Fibroblast of skin of right quadriceps (primary cell): ENCODE results near the gene GPT2.
"Not testable (repeated sequence)": the region's sequence is repeated elsewhere in the genome, so short reads cannot be mapped to it uniquely, and the experiment has no call there.

Source experiments
- DNase-seq: peaks from one replicate; pipeline ENCODE4 v3.0.0-alpha.2; 2013

GPT2 gene

GRCh38 chr16:46922239-46922638 is 38.1 kb downstream of the GPT2 start:
- DNase-seq, result no peak

- DNase-seq, result no peak
Measured at GRCh38 chr16:46923513-46924295, 39.5 kb downstream of the GPT2 start.

DNA sequence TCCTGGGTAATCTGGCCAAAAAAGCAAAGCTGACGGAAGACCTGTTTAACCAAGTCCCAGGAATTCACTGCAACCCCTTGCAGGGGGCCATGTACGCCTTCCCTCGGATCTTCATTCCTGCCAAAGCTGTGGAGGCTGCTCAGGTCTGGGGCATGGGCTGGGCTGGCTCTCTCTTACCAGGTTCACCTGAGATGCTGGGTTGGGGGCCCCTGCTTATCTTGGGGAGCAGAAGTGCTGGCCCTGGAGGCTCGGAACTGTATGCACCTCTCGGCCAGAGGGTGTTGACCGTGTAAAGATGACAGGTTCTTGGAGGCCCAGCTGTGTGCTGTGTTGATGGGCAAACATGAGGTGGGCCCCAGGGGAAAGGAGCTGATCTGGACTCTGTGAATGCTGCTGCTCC is 40.2 kb downstream of the GPT2 start:
- no peak for DNase-seq

DNA sequence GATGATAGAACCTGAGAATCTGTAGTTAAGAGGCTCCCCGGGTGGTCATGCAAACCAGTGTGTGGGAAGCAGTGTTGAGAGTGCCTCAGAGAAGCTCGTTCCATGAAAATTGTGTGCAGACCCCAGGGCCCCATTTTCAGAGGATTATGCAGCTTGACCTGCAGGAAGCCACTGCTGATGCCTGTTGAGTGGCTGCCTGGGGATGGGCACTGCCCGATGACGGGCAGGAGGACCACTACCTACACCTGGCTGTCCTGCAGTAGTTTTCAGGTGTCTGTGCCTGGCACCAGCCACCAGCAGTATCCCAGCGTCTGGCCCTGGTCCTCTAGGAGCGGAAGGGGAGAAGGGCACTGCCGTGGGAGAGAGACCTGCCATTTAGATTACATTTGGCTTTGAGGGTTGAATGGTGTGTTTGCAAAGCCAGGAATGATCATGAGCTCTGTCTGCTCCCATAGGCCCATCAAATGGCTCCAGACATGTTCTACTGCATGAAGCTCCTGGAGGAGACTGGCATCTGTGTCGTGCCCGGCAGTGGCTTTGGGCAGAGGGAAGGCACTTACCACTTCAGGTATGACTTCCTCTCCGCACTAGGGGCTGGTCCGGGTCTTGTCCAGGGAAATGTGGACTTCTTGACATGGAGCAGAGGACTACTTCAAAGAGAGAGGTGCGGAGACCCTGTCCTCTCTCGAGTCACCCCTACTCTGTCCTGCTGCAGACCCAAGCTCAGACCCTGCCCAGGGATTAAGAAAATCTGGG is 42.5 kb downstream of the GPT2 start:
- no peak for DNase-seq

DNA sequence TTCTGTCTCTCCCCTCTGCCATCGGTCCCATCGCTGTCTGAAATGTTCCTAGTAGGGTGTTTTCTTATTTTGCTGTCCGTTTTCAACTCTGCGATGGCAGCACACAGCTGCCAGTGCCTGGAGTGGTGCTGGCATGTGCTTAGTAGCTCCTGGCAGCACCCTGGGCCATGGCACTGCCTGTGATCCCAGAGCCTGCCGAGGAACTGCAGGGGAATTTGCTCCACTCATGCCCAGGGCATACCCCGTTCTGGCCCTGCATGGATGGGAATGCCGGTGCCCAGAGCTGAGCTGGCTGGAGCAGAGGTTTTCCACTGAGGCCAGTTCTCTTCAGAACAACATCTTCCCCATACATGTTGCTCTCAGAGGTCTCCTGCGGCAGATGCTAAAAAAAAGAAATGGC is 43.1 kb downstream of the GPT2 start:
- DNase-seq, result no peak

GRCh38 chr16:46928811-46929210 is 44.6 kb downstream of the GPT2 start:
- DNase-seq, result no peak

- peak; percentile 33 for DNase-seq
Measured at GRCh38 chr16:46929378-46930332, 45.5 kb downstream of the GPT2 start.

DNA sequence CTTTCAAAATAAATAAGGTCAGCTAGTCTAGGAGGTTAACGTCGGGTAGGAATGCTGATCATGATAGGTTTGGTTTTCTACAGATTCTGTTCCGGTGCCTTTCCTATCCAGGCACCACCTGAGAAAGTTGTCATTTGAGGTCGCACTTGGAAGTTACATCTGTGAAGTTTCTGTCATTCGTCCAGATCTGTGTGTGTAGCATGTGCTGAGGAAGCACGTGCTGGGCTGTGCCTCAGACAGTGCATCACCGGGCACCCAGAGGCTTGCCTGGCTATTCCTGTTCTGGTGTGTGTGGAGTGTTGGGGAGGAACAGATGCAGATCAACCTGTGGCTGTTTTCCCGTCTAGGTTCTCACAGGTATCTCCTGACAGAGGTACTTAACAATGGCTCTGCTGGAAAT is 46.7 kb downstream of the GPT2 start:
- DNase-seq, result no peak

DNA sequence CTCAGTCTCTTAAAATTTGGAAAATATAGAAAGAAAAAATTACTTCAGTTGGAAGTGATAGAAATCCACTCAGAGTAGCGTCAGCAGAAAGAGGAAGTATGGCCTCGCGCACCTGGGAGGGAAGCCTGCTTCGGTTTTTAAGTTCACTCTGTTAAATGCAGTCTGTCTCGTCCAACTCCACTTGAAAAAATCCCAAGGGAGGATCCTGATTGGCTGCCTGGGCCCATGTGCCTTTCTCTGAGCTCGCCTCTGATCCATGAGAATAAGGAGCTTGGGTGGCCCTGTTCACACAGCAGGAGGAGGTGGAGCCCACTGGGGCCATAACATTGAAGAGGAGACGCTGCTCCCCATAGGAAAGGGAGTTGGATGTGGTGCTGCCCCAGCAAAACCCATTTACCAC is 48.6 kb downstream of the GPT2 start:
- no peak for DNase-seq

DNA sequence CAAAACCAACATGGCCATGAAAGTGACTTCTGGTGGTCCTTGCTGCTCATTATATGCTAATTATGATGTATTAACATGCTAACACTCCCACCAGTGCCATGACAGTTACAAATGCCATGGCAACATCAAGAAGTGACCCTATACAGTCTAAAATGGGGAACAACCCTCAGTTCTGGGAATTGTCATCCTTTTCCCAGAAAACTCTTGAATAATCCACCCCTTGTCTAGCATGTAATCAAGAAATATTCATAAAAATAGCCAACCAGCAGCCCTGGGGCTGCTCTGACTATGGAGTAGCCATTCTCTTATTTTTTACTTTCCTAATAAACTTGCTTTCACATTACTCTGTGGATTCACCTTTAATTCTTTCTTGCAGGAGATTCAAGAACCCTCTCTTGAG is 53.4 kb downstream of the GPT2 start:
- no peak for DNase-seq

GRCh38 chr16:46944713-46945112 is 60.6 kb downstream of the GPT2 start:
- DNase-seq, result not testable (repeated sequence)

GRCh38 chr16:46947900-46948547 is 63.9 kb downstream of the GPT2 start:
- peak; percentile 19 for DNase-seq

DNA sequence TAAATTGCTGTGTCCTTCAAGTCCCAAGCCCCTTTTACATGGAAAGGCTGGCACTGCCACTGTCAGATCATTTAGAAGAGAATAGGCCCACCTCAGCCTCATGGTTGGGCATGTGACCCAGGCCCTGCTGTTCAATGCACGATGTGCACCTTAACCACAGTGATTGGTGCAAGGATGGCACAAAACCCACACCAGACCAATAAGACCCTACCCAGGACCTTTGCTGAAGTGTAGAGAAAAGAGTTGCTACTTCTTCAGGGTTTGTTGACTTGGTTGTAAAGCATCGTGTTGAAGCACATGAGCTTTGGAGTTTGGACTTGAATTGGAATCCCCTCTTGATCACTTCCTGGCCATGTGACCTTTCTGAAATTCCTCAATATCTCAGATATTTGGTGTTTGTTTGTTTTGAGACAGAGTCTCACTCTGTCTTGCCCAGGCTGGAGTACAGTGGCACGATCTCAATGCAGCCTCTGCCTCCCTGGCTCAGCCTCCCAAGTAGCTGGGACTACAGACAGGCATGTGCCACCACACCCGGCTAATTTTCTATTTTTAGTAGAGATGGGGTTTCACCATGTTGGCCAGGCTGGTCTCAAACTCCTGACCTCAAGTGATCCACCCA is 64.5 kb downstream of the GPT2 start:
- no peak for DNase-seq

DNA sequence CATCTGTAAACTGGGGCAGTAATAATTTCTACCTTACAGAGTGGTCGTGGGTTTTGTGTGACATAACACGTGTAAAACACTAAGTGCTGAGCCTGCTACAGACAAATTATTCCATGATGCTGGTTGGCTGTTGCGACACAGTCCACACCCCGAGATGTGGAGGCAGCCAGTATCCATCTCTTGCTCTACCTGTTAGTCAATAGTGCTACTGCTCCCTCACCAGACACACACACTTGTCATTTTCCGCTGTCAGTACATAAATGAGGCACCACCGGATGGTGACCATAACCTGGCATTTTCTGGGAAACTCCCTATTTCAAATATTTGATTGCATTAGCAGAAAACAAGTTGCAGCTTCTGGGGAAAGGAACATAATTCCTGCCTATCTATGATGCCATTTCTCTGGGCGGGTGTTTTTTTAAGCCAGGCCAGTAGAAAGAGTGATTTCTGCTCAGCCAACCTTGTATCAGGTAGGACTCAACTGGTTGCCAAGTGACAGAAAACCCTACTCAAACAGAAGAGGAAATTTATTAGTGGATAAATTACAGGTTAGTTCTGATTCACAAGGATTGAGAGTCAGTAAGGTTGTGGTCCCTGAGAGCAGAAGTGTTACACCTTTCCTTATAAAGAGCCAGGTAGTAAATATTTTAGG is 65.2 kb downstream of the GPT2 start:
- DNase-seq, result no peak

DNA sequence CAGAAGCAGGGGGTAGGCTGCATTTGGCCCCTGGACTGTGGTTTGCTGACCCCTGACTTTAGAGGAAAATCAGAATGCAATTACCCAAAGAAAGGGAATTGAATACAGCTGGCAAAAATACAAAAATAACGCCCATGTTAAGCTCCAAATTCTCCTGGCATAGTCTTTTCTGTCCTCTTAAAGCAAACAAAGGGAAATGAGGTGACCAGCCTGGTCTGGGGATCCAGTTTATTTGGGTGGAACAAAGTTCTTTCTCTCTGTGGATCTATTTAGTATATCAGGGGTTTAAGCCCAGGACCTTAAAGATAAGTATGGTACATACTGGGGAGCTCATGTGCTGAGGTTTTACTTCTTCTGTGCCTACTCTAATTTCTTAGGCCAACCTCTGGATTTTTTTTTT is 65.8 kb downstream of the GPT2 start:
- no peak for DNase-seq

GRCh38 chr16:46954562-46954961 is 70.4 kb downstream of the GPT2 start:
- no peak for DNase-seq

GRCh38 chr16:46961373-46962353 is 77.5 kb downstream of the GPT2 start:
- DNase-seq, result no peak

DNA sequence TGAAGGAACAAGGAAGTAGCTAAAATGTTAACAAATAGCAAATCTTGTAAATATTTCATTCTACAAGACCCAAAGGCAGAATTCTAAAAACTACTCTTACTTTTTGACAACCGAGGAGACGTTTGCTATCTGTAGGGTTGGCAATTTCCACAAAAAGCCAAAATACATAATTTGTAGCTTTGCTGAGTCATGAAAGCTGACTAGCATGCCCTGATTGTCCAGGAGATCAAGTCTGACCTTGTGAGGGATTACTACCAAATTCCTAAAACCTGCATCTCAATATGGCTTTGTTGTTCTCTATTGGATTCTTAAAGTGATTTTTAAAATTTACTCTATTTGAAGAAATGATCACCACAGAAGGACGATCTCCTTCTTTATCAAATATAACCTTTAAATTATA is 78.5 kb downstream of the GPT2 start:
- DNase-seq, result no peak

DNA sequence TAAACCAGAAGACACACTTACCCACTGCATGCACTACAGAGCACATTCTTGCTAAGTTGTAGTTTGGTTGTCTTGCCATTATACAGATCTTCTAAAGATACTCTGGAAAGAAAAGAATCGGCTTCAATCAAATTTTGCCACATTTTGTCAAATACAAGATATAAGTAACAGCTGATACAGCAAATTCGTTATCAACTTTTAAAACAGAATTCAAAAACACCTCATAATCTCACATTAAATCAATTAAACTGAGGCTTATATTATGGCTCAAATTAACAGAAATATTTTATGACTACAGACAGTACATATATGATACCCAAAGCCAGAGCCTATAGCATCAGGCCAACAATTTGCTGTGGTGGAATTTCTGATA is 83.9 kb downstream of the GPT2 start:
- no peak for DNase-seq

DNA sequence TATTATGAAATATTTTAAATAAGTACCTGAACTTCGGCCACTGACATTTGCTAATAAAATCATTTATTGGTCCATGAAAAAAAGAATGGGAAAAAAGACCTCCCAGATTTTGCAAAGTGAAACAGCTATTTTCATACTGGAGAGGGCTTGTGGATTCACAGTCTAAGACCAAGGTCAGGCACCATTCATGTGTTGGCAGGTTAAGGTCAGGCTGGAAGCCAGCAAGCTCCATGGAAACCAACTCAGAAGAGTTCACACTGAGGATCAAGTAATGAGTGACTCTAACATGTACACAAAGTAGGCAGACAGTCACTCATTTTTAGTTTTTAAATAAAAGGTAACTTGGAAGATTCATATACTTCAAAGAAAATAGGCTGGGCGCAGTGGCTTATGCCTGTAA is 85.9 kb downstream of the GPT2 start:
- no peak for DNase-seq

- DNase-seq, result no peak
Measured at GRCh38 chr16:46971271-46971670, 87.1 kb downstream of the GPT2 start.
